GM08714 (cell line): ENCODE measurements around the gene FAM72A.
"Not testable (repeated sequence)": the region's sequence is repeated elsewhere in the genome, so short reads cannot be mapped to it uniquely, and the experiment has no call there.

ENCODE experiments used
- H3K4me3 ChIP-seq: fragments of 200-500 bp; sonication (Bioruptor generic); 2 replicates; pipeline ENCODE4 v1.5.1; 2014; ENCODE audit warnings: mild to moderate bottlenecking, low read length, inconsistent platforms
- ZNF274 ChIP-seq: IDR thresholded peaks from 2 replicates; pipeline ENCODE4 v1.6.1; 2012; ENCODE audit warnings: mild to moderate bottlenecking, low read depth, low read length

The FAM72A gene

GRCh38 chr1:206169794-206170193 lies 32.8 kb downstream of the FAM72A start:
- H3K4me3 ChIP-seq, result not testable (repeated sequence)

DNA sequence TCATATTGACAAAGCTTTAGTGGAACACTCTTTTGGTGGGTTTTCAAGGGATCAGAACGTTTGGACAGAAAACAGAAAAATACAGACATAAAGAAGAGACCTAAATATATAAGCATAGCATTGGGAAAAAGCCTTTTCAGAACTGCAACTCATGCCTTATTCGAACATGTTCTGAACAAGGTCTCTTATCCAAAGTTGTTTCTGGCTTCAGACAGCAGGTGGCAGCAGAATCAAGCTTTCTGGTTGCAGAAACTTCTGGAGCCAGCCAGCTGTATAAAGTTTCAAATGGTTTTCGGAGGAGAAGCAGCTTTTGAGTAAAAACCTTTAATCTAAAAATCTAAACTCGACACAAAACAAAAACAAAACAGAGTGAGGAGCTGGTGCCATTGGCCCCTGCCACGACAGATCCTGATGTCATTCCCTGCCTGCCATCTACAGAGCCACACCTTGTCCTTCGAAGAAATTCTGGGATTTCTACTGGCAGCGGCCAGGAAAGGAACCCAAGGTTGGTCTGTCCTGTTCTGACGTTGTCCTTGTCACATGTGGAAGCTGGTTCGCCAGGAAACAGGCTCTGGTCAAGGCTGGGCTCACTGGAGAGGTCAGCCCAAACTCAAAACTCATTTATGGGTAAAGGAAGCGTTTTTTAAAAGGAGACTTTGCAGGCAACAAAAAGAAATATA lies 35.1 kb downstream of the FAM72A start:
- not testable (repeated sequence) for H3K4me3 ChIP-seq

DNA sequence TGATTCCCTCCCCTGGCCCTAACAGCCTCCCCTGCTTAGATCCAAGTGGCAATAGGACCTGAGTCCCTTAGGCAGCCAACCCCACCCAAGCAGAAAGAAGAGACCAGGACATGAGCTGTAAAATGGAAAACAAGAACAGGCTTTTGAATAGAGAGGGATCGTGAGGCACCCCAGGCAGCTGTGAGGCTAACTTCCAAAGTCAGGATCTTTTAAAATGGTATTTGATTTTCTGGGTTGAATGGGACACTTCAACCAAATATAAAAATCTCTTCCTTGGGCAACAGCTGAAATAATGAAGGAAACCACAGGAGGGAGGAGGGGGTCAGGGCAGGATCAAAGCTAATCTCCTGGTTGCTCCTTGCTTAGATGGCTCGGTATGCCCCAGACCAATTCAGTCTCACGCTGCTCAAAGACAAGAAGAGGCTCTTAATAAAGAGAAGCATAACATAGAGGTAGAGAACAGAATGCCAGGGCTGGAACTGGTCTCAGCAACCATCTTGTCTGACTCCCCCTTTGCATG lies 56.8 kb downstream of the FAM72A start:
- TF ChIP-seq ZNF274, result no peak
- no peak overlapping the region for H3K4me3 ChIP-seq

GRCh38 chr1:206144605-206145004 lies 58.0 kb downstream of the FAM72A start:
- no peak for TF ChIP-seq ZNF274

DNA sequence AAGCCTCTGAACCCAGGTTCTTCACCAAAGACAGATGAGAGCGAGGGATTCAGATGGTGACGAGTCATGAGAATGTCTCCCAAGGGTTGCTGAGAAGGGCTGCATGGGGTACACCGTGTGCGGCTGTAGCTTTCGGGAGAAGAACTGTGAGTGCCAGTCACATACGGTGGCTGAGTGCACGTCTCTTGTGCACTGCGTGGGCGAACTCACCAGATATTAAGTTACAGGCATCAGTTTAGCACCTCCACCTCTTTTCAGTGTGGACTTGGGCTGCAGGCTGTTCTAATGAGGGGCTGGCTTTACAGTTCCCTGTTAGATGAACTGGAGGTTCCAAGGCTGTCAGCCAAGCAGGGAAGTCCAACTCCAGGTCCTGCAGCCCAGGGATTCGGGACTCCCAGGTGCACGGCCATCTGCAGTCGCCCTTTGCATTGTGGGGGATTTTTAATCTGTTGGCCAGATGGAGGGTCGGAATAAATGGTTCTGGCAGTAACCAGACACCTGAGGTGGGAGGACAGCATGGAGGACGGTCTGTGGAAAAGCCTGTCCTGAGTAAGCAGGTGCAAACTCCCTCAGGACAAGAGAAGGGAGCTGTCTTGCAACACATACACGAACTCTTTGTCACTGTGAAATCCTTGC lies 59.0 kb downstream of the FAM72A start:
- no peak overlapping the region for H3K4me3 ChIP-seq
- TF ChIP-seq ZNF274, result no peak

More at GRCh38 chr1:206144605-206145004, 58.0 kb downstream of the FAM72A start:
- H3K4me3 ChIP-seq, result no peak overlapping the region

DNA sequence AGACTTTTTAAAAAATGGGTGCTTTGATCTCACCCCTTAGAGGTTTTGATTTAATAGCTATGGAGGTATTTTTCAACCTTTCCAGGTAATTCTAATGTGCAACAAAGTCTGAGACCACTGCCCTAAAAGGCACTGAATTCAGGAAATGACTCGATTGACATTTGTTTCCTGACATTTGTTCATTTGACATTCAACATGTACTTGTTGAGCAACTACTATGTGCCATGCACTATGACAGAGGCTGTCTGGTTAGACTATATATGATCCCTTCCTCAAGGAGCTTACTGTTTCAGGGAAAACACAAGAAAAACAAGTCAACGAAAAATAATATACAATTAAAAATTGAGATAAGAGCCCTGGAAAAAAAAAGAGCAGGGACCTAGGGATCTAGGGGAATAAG lies 59.9 kb downstream of the FAM72A start:
- TF ChIP-seq ZNF274, result no peak

GRCh38 chr1:206142011-206142410 lies 60.6 kb downstream of the FAM72A start:
- TF ChIP-seq ZNF274, result no peak

More for the DNA sequence above, 59.9 kb downstream of the FAM72A start:
- H3K4me3 ChIP-seq, result no peak overlapping the region

DNA sequence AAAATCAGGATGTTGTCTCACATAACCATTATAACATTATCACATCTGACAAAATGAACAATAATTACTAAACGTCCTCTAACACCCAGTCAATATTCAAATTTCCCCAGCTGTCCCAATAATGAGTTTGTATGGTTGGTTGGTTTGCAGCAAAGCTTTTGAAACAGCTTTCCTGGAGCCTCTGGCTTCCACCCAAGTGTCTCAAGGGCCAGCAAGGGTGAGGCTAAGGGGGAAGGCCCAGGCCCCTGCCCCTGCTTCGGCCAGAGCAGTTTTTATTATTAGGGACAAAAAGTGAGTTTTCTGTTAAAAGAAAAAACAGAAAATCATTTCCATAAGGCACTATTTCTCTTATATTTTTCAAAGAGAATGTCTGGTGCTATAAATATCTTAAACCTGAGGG lies 66.4 kb downstream of the FAM72A start:
- no peak overlapping the region for H3K4me3 ChIP-seq
- TF ChIP-seq ZNF274, result no peak

More at GRCh38 chr1:206142011-206142410, 60.6 kb downstream of the FAM72A start:
- no peak overlapping the region for H3K4me3 ChIP-seq
